Neural cell (in vitro differentiated cells): ENCODE measurements around the gene USP7.

ENCODE experiments used
- CTCF ChIP-seq: fragments of 450-650 bp; IDR thresholded peaks from 2 replicates; pipeline ENCODE4 v1.5.1; 2014; ENCODE audit warnings: antibody characterized with exemption, mild to moderate bottlenecking, moderate library complexity; ENCODE audit not compliant: poor library complexity, severe bottlenecking
- EZH2 ChIP-seq: fragments of 200-600, 300-800 bp; shearing (Covaris generic), sonication (generic); IDR thresholded peaks from 2 replicates; pipeline ENCODE4 v1.6.1; 2014; ENCODE audit warnings: antibody characterized with exemption, low read length, borderline replicate concordance, mild to moderate bottlenecking; ENCODE audit not compliant: insufficient read depth, poor library complexity, severe bottlenecking
- POLR2AphosphoS5 ChIP-seq: IDR thresholded peaks from 2 replicates; pipeline ENCODE4 v1.6.1; 2012

GRCh38 chr16:8855972-8856371 is 107.7 kb downstream of the USP7 start:
- no peak for TF ChIP-seq CTCF
- no peak for TF ChIP-seq POLR2AphosphoS5
- TF ChIP-seq EZH2: no peak
